T-helper 2 cell treated with Interferon-gamma antibody and Interleukin-4, amounts not matched to agents 5 μg/mL and 100 μg/mL, for 36 hours (primary cell): ENCODE results near the gene ZNF630.
A peak's percentile ranks its signal among the peaks of the same experiment; 100 is the strongest.
"Not testable (repeated sequence)": the region's sequence is repeated elsewhere in the genome, so short reads cannot be mapped to it uniquely, and the experiment has no call there.

Experiments
- DNase-seq: peaks from one replicate; pipeline ENCODE4 v3.0.0; 2021; ENCODE audit warnings: low spot score
- H3K27ac Mint-ChIP-seq: one replicate; pipeline ENCODE4 v1.8.0; 2021; ENCODE audit warnings: mild to moderate bottlenecking, mixed read lengths
- H3K27me3 Mint-ChIP-seq: one replicate; pipeline ENCODE4 v1.8.0; 2021; ENCODE audit warnings: low read depth, mixed read lengths
- H3K36me3 Mint-ChIP-seq: one replicate; pipeline ENCODE4 v1.8.0; 2021; ENCODE audit warnings: low read depth, mixed read lengths
- H3K4me1 Mint-ChIP-seq: one replicate; pipeline ENCODE4 v1.8.0; 2021; ENCODE audit warnings: low read depth, mixed read lengths
- H3K4me3 Mint-ChIP-seq: one replicate; pipeline ENCODE4 v1.8.0; 2022; ENCODE audit warnings: mild to moderate bottlenecking, moderate library complexity, mixed read lengths
- H3K9me3 Mint-ChIP-seq: one replicate; pipeline ENCODE4 v1.8.0; 2021; ENCODE audit warnings: mixed read lengths

Gene ZNF630

GRCh38 chrX:48071064-48071985, at the start of gene ZNF630:
ZNF630 (minus strand) TSS chrX:48071640; CDS start chrX:48066886, 4,754 bp downstream.
- peak within 1 kb of the TSS; percentile 58 for H3K27ac Mint-ChIP-seq
- H3K4me1 Mint-ChIP-seq, result peaks cover 9% of the 10 kb centered on the region
- H3K4me3 Mint-ChIP-seq, result peak within 1 kb of the TSS; percentile 83
- H3K27me3 Mint-ChIP-seq, result no peaks in the 10 kb centered on the region
- no peaks in the 10 kb centered on the region for H3K9me3 Mint-ChIP-seq
- no peaks in the 10 kb centered on the region for H3K36me3 Mint-ChIP-seq
- peak; percentile 23 for DNase-seq

GRCh38 chrX:48107717-48108116, 36.3 kb upstream of the ZNF630 start:
- Mint-ChIP-seq H3K4me3 (no peak overlapping the region), H3K27ac (no peak overlapping the region), H3K36me3 (no peaks in the 10 kb centered on the region), H3K9me3 (no peaks in the 10 kb centered on the region), H3K27me3 (no peaks in the 10 kb centered on the region), H3K4me1 (no peaks in the 10 kb centered on the region)
- no peak for DNase-seq

DNA sequence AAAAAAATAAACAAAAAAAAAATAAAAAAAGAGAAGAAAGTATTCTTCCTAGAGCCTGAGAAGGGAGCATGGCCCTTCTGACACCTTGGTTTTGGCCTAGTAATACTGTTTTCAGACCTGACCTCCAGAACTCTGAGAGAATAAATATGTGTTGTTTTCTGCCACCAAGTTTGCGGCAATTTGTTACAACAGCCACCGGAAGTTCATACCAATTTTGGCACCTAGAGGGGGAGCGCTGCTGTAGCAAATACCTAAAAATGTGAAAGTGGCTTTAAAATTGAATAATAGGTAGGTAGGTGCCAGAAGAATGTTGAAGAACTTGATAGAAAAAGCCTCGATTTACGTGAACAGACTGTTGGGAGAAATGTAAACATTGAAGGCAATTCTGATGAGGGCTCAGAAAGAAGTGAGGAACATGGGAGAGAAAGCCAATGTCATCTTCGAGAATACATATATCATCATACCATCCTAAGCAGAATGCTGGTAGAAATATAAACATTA, 31.5 kb upstream of the ZNF630 start:
- H3K9me3 Mint-ChIP-seq, result no peaks in the 10 kb centered on the region
- no peak overlapping the region for H3K27ac Mint-ChIP-seq
- DNase-seq, result no peak
- H3K27me3 Mint-ChIP-seq, result no peaks in the 10 kb centered on the region
- H3K4me1 Mint-ChIP-seq, result no peaks in the 10 kb centered on the region
- no peak overlapping the region for H3K4me3 Mint-ChIP-seq
- no peaks in the 10 kb centered on the region for H3K36me3 Mint-ChIP-seq

GRCh38 chrX:48101443-48101842, 30.0 kb upstream of the ZNF630 start:
- Mint-ChIP-seq H3K9me3 (no peaks in the 10 kb centered on the region), H3K36me3 (no peaks in the 10 kb centered on the region), H3K27ac (no peak overlapping the region), H3K4me3 (no peak overlapping the region), H3K4me1 (no peaks in the 10 kb centered on the region), H3K27me3 (no peaks in the 10 kb centered on the region)
- no peak for DNase-seq

DNA sequence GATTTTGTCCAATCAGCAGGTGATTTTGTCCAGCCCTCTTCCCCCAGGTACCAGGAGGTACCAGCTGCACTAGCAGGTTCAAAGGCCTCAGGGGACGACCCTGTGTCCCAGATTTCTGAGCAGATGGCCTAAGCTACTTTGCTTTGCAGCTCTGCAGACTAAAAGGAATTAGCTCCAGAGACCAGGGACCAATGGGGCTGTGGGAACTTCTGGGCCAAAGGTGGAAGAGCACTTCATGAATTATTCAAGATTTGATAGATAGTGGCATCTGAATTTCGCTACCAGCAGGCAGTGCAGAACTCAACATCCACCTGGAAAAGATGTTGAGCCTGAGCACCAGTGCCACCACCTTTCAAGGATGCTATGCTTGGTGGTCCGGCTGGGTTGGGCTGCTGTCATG, 21.1 kb upstream of the ZNF630 start:
- H3K4me1 Mint-ChIP-seq, H3K27me3 Mint-ChIP-seq, H3K9me3 Mint-ChIP-seq, H3K27ac Mint-ChIP-seq, H3K36me3 Mint-ChIP-seq, H3K4me3 Mint-ChIP-seq, DNase-seq: not testable (repeated sequence)

- H3K9me3 Mint-ChIP-seq, result no peaks in the 10 kb centered on the region
- H3K27me3 Mint-ChIP-seq, result no peaks in the 10 kb centered on the region
- no peaks in the 10 kb centered on the region for H3K36me3 Mint-ChIP-seq
- H3K27ac Mint-ChIP-seq, result no peak overlapping the region
- DNase-seq, result no peak
- H3K4me1 Mint-ChIP-seq, result no peaks in the 10 kb centered on the region
- H3K4me3 Mint-ChIP-seq, result no peak overlapping the region
Observed at GRCh38 chrX:48090123-48090522, 18.7 kb upstream of the ZNF630 start.

- H3K4me1 Mint-ChIP-seq, result peaks cover 2% of the 10 kb centered on the region
- no peak overlapping the region for H3K4me3 Mint-ChIP-seq
- H3K27ac Mint-ChIP-seq, result no peak overlapping the region
- H3K36me3 Mint-ChIP-seq, result no peaks in the 10 kb centered on the region
- no peaks in the 10 kb centered on the region for H3K27me3 Mint-ChIP-seq
- DNase-seq, result no peak
- H3K9me3 Mint-ChIP-seq, result no peaks in the 10 kb centered on the region
Observed at GRCh38 chrX:48086082-48086481, 14.6 kb upstream of the ZNF630 start.

DNA sequence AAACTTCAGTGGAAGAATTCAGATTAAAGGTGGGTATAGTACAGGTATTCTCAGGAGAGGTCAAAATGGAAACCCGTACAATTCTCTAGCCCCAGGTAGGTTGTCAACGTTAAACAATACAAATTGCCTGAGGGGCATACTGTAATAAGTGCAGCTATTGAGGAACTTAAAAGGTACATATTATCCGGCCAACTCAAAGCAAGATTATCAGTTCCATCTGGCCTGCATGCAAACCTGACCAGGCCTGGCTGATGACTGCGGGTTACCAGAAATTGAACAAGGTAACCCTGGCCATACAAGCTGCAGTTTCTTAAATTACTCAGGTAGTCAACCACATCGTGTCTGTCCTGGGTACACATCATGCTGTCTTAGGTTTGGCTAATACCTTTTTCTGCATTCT, 12.3 kb upstream of the ZNF630 start:
- no peaks in the 10 kb centered on the region for H3K9me3 Mint-ChIP-seq
- no peak overlapping the region for H3K27ac Mint-ChIP-seq
- DNase-seq, result no peak
- H3K36me3 Mint-ChIP-seq, result no peaks in the 10 kb centered on the region
- H3K4me3 Mint-ChIP-seq, result no peak overlapping the region
- H3K4me1 Mint-ChIP-seq, result peaks cover 2% of the 10 kb centered on the region
- H3K27me3 Mint-ChIP-seq, result no peaks in the 10 kb centered on the region

DNA sequence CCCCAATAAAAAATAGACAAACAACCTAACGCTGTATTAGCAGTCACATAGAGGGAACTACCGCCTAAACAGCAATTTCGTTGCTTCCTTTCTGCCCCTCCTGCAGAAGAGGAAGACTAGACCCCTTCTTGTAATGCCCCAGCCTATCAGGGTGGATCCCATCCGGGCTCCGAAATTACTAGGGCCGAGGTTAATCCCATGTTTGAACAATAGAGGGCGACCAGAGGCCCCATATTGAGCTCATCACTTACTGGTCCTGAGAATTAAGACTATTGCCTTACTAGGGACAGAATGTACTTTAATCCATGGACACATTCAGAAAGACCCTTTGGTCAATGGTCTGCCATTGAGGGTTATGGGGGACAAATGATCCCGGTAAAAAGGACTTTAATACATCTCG, 11.8 kb upstream of the ZNF630 start:
- no peak overlapping the region for H3K27ac Mint-ChIP-seq
- no peaks in the 10 kb centered on the region for H3K36me3 Mint-ChIP-seq
- peaks cover 2% of the 10 kb centered on the region for H3K4me1 Mint-ChIP-seq
- H3K4me3 Mint-ChIP-seq, result no peak overlapping the region
- DNase-seq, result peak; percentile 10
- no peaks in the 10 kb centered on the region for H3K27me3 Mint-ChIP-seq
- no peaks in the 10 kb centered on the region for H3K9me3 Mint-ChIP-seq

- H3K4me1 Mint-ChIP-seq, result peaks cover 2% of the 10 kb centered on the region
- H3K36me3 Mint-ChIP-seq, result no peaks in the 10 kb centered on the region
- H3K4me3 Mint-ChIP-seq, result no peak overlapping the region
- H3K27ac Mint-ChIP-seq, result no peak overlapping the region
- no peaks in the 10 kb centered on the region for H3K9me3 Mint-ChIP-seq
- no peak for DNase-seq
- H3K27me3 Mint-ChIP-seq, result no peaks in the 10 kb centered on the region
Observed at GRCh38 chrX:48076343-48076742, 4.9 kb upstream of the ZNF630 start.

- DNase-seq, result no peak
- Mint-ChIP-seq H3K36me3 (no peaks in the 10 kb centered on the region), H3K27ac (peak overlapping the region; percentile 58), H3K27me3 (no peaks in the 10 kb centered on the region), H3K4me3 (peak overlapping the region; percentile 83), H3K4me1 (peaks cover 9% of the 10 kb centered on the region), H3K9me3 (no peaks in the 10 kb centered on the region)
Observed at GRCh38 chrX:48071986-48072605, 656 bp upstream of the ZNF630 start.

GRCh38 chrX:48068096-48068887, 3.1 kb downstream of the ZNF630 start:
- no peak for DNase-seq
- no peak overlapping the region for H3K4me3 Mint-ChIP-seq
- H3K36me3 Mint-ChIP-seq, result no peaks in the 10 kb centered on the region
- H3K9me3 Mint-ChIP-seq, result no peaks in the 10 kb centered on the region
- H3K27me3 Mint-ChIP-seq, result no peaks in the 10 kb centered on the region
- no peak overlapping the region for H3K27ac Mint-ChIP-seq
- H3K4me1 Mint-ChIP-seq, result peaks cover 9% of the 10 kb centered on the region

DNA sequence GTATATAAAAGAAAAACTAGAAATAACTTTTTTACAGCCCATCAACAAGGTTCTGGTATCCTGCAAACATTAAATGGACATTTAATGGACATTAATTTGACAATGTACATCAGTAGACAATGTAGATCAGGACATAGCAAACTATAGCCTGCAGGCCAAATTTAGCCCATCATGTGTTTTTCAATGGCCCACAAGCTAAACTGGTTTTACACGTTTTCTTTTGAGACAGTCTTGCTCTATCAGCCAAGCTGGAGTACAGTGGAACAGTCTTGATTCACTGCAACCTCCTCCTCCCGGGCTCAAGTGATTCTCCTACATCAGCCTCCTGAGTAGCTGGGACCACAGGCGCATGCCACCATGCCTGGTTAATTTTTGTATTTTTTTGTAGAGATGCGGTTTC, 7.2 kb downstream of the ZNF630 start:
- no peaks in the 10 kb centered on the region for H3K27me3 Mint-ChIP-seq
- no peak overlapping the region for H3K27ac Mint-ChIP-seq
- peaks cover 8% of the 10 kb centered on the region for H3K36me3 Mint-ChIP-seq
- no peaks in the 10 kb centered on the region for H3K4me1 Mint-ChIP-seq
- DNase-seq, result no peak
- peaks cover 10% of the 10 kb centered on the region for H3K9me3 Mint-ChIP-seq
- H3K4me3 Mint-ChIP-seq, result no peak overlapping the region

DNA sequence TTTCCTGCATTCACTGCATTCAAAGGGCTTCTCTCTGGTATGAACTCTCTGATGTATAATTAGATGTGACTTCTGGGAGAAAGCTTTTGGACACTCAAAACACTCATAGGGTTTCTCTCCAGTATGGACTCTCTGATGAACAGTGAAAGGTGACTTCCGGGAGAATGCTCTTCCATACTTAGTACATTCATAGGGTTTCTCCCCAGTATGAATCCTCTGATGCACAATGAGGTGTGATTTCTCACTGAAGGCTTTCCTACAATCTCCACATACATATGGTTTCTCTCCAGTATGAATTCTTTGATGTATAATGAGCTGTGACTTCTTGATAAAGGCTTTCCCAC, 12.2 kb downstream of the ZNF630 start:
- Mint-ChIP-seq H3K27ac (no peak overlapping the region), H3K4me3 (no peak overlapping the region), H3K9me3 (peaks cover 23% of the 10 kb centered on the region), H3K27me3 (no peaks in the 10 kb centered on the region), H3K4me1 (no peaks in the 10 kb centered on the region), H3K36me3 (peaks cover 8% of the 10 kb centered on the region)
- no peak for DNase-seq
